HK-2 (cell line): ENCODE data around the gene HELZ.
"Not testable (repeated sequence)": the region's sequence is repeated elsewhere in the genome, so short reads cannot be mapped to it uniquely, and the experiment has no call there.

Experiments
- DNase-seq: peaks from one replicate; pipeline ENCODE4 v3.0.0-alpha.2; 2018; ENCODE audit not compliant: unreplicated experiment

The HELZ gene

GRCh38 chr17:67227488-67227887 lies 17.5 kb downstream of the HELZ start:
- DNase-seq, result no peak

DNA sequence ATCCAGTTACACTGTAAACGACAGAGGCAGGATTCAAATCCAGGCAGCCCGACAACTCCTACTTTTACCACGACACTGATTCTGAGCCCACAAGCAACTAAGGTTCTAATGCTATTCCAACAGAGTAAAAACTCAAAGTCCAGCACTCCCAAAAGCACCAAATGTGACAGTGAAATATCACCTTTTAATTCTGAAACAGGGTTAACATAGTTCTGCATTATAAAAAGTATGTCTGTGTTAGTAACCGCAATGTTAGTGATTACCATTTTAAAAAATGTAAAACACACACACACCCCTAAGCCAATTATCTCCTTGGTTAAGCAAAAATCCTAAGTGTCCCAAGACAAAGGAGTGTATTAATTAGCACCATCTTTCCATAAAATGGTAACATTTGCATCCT lies 19.7 kb downstream of the HELZ start:
- DNase-seq, result no peak

DNA sequence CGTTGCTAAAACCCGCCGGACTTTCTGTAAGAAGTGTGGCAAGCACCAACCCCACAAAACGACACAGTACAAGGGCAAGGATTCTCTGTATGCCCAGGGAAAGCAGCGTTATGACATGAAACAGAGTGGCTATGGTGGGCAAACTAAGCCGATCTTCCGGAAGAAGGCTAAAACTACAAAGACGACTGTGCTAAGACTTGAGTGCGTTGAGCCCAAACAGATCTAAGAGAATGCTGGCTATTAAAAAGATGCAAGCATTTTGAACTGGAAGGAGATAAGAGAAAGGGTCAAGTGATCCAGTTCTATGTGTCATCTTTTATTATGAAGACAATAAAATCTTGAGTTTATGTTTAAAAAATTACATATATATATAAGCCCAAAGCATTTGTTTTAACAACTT lies 20.3 kb downstream of the HELZ start:
- no peak for DNase-seq

DNA sequence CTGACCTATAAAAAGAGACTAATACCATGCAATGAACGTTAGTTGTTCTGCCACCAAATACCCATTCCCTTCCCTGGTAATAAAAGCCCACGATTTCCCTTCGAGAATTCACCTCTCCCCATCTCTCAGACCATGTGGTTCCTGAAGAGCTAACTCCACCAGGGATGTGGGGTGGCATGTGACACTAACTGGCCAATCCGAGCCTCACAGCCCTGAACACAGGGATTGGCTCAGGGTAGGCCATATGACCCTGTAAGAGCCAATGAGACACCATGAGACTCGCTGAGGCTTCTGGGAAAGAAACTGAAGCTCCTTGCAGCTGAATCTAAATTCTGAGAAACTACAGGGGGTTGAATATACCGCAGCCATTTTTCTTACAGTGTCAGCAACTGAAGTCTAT lies 21.1 kb downstream of the HELZ start:
- DNase-seq, result no peak

DNA sequence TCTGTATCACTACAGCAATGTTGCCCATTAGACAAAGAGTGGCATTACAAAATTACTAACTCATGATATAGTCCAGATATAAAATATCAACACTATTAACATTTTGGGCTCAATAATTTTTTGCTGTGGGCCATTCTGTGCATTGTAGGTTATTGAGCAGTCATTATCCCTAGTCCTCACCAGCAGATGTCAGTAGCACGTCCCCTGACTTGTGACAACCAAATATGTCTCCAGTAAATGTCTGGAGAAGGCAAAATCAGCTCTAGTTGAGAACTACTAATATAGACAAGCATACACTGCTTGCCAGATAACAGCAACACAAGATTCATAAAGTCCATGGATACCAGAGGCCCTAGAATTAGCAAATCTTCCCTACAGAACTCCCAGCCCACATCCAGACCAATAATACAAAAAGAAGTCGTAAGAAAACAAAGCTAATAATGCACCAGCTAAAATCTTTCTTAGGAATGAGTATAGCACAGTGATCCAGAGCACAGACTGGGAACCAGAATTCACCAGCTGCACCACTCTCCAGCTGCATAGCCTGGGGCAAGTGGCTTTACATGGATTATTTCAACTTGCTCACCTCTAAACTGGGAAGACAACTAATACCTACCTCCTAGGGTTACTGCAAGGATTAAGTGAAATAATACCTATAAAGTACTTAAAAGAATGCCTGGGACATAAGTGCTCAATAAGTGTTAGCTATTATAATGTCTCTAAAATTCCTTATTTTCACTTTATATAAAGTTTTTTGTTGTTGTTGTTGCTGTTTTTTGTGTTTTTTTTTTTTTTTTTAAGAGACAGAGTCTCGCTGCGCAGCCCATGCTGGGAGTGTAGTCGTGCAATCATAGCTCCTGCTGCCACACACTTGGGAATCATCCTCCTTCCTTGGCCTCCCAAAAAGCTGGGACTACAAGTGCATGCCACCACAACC lies 23.7 kb downstream of the HELZ start:
- DNase-seq, result no peak

- DNase-seq, result no peak
Observed at GRCh38 chr17:67218385-67218950, 26.5 kb downstream of the HELZ start.

GRCh38 chr17:67217446-67217845 lies 27.6 kb downstream of the HELZ start:
- DNase-seq, result no peak

DNA sequence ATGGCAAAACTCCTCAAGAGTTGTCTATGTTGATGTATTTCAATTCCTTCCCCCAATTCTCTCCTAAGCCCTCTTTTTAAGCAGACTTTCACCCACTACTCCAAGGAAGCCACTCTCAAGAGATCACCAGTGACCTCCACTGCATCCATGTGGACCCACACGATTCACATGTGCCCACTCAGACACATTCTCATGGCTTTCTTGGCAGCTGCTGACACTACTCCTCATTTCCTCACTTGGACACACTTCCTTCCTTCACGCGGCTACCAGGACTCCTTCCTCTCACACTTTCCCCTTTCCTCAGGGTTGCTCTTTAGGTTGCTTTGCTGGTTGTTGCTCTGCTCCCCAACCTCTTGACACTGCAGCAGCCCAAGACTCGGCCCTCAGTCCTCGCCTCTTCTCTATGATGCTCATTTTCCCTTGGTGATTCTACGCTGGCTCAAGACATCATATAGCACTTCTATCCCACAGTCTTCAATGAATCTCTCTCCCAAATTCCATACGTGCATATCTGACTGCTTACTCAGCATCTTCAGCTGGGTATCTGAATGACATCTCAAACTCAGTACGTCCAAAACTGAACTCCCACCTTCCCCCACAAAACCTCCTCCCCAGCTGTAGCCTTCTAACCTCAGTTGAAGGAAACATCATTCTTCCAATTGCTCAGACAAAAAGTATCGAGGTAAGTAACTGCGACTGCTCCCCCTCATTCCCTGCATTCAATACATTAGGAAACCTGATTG lies 28.2 kb downstream of the HELZ start:
- DNase-seq, result no peak

DNA sequence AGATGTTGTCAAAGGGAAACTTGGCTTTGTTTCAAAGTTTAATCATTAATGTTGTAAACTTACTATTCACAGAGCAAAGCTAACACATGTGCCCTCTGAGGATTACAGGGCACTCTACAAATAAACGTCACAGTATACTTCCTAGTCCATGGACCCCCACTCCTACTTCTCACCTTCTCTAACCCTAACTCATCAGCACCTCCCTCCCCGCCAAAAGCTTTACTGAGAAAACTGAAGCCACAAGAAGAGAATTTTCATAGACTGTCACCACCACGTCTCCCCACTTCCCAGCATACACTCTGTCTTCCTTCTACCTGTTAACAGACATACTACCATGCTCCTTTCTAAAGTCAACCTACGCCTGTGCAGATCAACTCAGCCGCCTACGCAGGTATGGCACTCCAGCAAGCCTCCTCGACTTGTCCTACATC lies 29.0 kb downstream of the HELZ start:
- DNase-seq, result no peak

DNA sequence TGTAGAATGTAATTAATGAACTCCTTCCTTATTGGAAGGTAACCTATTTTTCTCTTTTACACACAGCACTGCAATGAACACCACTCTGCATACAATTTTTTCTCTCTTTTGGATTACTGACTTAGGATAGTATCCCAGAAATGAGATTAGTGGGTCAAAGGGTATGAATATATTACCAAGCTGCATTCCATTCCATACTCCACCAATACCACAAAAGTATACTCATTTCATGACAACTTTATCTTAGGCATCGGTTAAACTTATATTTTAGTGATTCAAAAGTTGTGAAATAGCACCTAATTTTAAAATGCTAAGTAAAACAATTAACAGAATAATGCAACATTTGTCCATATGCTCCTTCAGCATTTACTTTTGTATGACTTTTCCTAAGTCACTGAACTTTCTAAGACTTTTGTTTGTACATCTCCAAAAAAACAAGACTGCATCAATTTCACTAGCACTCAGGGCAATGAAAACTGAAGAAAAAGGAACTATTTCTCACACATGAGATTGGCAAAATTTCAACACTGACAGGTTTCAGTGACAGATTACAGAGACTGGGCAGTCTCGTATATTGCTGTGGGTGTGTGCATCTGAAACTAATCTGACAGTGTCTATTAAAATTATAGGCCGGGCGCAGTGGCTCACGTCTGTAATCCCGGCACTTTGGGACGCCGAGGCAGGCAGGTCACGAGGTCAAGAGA lies 32.1 kb downstream of the HELZ start:
- DNase-seq, result no peak

GRCh38 chr17:67212231-67212630 lies 32.8 kb downstream of the HELZ start:
- no peak for DNase-seq

DNA sequence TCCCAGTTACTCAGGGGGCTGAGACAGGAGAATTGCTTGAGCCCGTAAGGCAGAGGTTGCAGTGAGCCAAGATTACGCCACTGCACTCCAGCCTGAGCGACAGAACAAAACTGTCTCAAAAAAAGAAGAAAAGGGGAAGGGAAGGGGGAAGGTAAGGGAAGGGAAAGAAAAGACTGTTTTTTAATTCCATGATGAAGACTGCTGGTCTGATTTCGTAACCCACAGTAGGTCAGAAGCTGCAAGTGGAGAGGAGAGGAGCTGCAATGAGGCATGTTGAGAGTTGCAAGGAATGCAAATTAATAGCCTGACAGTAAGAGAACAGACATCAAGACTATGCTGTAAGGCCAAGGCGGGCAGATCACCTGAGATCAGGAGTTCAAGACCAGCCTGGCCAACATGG lies 33.3 kb downstream of the HELZ start:
- DNase-seq, result no peak

DNA sequence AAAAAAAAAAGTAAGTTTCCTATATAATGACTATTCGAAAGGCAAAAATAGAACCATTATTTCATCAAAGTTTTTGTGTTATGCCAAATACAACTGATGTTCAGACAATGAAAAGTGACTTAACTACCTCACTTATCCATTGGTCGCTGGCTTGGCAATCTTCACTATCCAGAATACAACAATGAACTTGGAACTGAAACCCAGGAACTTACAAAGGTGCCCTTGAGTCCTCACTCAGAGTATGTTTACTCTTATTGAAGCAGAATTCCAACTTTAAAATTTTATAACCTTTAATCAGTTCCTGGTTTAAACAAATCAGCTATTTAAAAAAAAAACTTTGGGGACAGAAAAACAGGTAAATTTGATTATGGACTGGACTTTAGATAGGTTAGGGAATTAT lies 34.1 kb downstream of the HELZ start:
- no peak for DNase-seq

GRCh38 chr17:67208232-67208631 lies 36.8 kb downstream of the HELZ start:
- no peak for DNase-seq

DNA sequence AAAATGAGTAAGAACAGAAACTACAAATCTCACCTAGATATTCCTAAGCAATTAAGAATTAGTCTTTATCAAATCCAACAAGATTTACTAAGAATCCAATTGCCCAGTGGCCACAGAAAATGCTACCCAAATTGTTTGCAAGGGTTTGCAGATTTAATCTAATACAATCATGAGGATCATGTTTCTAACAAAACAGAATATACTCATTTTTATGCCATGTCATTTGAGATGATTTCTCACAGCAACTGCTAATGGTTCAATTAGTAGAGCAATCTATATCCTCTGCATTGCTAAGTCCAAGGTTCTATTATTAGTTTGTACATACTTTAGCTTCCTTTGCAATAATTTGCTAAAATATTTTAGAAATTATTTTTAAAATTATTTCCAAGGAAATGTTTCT lies 41.2 kb downstream of the HELZ start:
- DNase-seq, result no peak

- no peak for DNase-seq
Observed at GRCh38 chr17:67202503-67202902, 42.5 kb downstream of the HELZ start.

DNA sequence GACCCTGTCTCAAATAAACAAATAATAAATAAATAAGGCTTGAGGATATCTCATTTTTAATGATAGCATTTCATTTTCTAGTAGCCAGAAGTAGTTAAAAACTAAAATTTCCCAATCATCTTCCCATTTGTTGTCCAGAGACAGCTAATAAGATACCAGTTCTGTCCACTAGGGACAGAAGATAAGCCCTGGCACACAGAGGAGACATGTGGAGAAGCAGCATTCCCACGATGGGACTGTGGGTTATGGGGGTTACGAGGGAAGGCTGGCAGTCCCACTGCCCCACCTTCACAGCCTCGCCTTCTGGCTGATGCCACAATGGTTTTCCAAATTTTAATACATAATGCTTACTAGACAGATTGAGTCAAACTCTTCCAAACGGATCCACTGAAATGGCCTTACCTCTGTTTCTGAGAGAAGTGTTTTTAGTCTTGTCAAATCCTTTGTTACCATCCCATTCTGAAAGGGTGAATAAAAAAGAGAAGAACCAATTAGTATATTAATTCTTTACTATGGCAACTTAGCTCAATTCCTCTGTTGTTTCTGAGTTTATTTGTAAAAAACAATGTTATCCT lies 44.2 kb downstream of the HELZ start:
- DNase-seq, result no peak

GRCh38 chr17:67198131-67198530 lies 46.9 kb downstream of the HELZ start:
- DNase-seq, result no peak

- DNase-seq, result not testable (repeated sequence)
Observed at GRCh38 chr17:67197023-67197422, 48.0 kb downstream of the HELZ start.

GRCh38 chr17:67196422-67196821 lies 48.6 kb downstream of the HELZ start:
- DNase-seq, result no peak

DNA sequence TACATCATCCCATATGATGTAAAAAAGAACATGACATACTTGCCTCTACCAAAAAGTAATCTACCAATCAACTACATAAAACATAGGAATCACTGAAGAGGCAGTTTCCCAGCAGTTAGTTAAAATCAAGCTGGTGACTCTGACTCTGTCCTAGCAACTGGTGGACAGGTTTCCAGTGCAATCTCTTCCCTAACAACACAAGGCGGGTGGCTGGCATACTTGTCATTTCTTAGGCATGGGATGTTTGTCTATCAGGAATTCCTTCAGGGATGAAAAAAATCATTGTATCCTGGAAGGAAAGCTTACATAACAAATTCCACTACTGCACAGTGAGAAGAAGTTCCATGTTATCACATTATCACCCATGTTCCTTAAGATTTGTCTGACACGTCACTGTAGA lies 50.9 kb downstream of the HELZ start:
- peak; percentile 20 for DNase-seq

GRCh38 chr17:67187927-67188326 lies 57.1 kb downstream of the HELZ start:
- DNase-seq, result no peak
